GM06990 (cell line): ENCODE results near the gene KIAA0930.
A peak's percentile ranks its signal among the peaks of the same experiment; 100 is the strongest.

ENCODE experiments used
- DNase-seq: peaks from one replicate; pipeline ENCODE4 v3.0.0-alpha.2; 2011; ENCODE audit not compliant: insufficient read length; ENCODE audit errors: extremely low read depth
- H3K27me3 ChIP-seq: replicated peaks from 2 replicates; pipeline ENCODE4 v1.6.0; 2011; ENCODE audit warnings: low read length; ENCODE audit not compliant: control insufficient read depth, insufficient read depth
- H3K36me3 ChIP-seq: 2 replicates; pipeline ENCODE4 v1.5.1; 2011; ENCODE audit warnings: low read length; ENCODE audit not compliant: control insufficient read depth, insufficient read depth
- H3K4me3 ChIP-seq: replicated peaks from 2 replicates; pipeline ENCODE4 v1.5.1; 2011; ENCODE audit warnings: low read depth, mild to moderate bottlenecking, control low read depth, low read length
- TF ChIP-seq, protein P1 (sequence below): IDR thresholded peaks from 2 replicates; pipeline ENCODE4 v1.5.1; 2011; ENCODE audit warnings: low read length, control low read depth, mild to moderate bottlenecking, inconsistent platforms; ENCODE audit not compliant: insufficient read depth, poor library complexity, severe bottlenecking

The KIAA0930 gene

DNA sequence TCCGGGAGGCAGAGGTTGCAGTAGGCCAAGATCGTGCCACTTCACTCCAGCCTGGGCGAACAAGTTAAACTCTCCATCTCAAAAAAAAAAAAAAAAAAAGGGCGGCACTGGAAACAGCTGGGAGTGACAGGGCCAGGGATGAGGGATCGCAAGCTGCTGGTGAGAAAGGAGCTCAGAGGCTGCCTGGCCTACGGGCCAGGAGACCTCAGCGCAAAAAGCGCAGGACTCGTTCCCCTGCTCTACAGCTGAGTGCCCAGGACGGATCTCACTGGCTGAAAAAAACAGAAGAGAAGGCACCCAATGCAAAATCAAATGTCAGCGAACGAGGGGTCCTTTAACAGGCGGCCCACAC, 77.6 kb downstream of the KIAA0930 start:
- Histone ChIP-seq H3K4me3 (peak overlapping the region; percentile 84), H3K36me3 (peaks cover 2% of the 10 kb centered on the region; the same call in 1 of the 2 replicates), H3K27me3 (no peaks in the 10 kb centered on the region)
- no peak for DNase-seq
- TF ChIP-seq, protein P1, sequence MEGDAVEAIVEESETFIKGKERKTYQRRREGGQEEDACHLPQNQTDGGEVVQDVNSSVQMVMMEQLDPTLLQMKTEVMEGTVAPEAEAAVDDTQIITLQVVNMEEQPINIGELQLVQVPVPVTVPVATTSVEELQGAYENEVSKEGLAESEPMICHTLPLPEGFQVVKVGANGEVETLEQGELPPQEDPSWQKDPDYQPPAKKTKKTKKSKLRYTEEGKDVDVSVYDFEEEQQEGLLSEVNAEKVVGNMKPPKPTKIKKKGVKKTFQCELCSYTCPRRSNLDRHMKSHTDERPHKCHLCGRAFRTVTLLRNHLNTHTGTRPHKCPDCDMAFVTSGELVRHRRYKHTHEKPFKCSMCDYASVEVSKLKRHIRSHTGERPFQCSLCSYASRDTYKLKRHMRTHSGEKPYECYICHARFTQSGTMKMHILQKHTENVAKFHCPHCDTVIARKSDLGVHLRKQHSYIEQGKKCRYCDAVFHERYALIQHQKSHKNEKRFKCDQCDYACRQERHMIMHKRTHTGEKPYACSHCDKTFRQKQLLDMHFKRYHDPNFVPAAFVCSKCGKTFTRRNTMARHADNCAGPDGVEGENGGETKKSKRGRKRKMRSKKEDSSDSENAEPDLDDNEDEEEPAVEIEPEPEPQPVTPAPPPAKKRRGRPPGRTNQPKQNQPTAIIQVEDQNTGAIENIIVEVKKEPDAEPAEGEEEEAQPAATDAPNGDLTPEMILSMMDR, result no peak

DNA sequence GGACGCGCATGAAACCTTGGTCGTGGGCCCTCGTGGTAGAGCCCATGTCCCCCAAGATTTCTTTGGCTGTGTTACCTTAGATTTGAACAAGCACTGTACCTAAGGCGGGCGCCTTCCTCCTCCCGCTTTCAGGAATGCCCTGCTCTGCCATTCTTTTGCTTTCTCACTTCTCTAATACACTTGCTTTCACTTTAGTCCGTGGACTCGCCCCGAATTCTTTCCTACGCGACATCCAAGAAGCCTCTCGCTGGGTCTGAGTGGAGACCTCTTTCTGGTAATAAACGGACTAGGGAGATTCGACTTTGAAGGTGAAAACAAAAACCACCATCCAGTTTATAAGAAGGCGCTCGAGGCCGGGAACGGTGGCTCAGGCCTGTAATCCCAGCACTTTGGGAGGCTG, 78.2 kb downstream of the KIAA0930 start:
- no peaks in the 10 kb centered on the region for H3K27me3 ChIP-seq
- TF ChIP-seq, protein P1, result no peak
- DNase-seq, result no peak
- H3K4me3 ChIP-seq, result peak overlapping the region; percentile 84
- H3K36me3 ChIP-seq, result peaks cover 5% of the 10 kb centered on the region

DNA sequence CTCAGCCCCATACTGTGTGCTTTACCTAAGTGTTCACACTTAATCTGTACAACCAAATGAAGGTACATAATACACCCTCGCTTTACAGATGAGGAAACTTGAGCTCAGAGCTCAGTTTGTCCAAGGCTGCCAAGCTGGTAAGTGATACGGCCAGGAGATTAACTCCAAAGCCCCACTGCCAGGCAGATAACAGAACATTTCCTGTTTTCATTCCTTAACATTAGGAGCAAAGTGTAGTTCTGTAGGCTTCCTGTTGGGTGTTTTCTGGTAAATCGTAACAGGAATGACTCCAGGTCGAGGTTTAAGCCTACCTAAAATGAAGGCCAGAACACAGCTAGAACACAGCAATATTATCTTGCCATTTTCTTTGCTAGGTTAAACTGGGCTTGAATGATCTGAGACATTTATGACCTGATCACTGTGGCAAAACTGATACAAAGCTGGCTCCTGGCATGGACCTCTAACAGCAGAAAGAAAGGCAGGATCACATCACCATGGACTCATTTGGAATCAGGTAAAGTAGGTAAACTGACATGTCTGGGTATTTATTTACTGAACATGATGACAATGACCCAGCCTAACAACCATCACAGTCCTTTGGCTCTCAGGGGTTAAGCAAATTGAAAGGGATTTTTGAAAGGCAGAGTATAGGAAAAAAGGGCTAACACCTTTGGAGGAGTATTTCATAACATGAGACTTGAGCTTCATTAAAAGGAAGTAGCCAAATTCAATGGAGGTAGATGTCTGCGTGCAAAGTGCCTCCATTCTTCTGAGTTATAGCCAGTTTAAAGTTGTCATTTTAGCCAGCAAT, 80.8 kb downstream of the KIAA0930 start:
- TF ChIP-seq, protein P1, result no peak
- Histone ChIP-seq H3K4me3 (no peak overlapping the region), H3K27me3 (no peaks in the 10 kb centered on the region), H3K36me3 (peaks cover 6% of the 10 kb centered on the region)
- no peak for DNase-seq

DNA sequence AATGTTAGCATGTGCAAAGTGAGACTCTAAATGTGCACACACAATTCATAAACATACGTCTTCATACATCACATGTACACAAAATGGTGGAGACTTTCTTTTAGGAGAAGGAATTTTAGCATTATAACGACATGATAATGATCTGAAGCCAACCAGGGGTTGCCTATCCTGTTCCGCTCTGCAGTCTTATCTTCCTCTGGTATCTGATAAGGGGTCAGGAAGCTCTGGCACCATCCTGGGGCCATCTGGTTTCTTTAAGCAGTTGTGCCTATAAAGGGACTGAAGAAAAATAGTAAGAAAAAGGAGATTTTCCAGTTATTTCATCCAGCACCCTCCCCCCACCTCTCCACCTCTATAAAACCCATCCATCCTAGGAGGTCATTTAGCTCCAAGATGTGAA, 82.8 kb downstream of the KIAA0930 start:
- DNase-seq, result no peak
- Histone ChIP-seq H3K36me3 (peaks cover 6% of the 10 kb centered on the region), H3K27me3 (no peaks in the 10 kb centered on the region), H3K4me3 (no peak overlapping the region)
- TF ChIP-seq, protein P1, result no peak

DNA sequence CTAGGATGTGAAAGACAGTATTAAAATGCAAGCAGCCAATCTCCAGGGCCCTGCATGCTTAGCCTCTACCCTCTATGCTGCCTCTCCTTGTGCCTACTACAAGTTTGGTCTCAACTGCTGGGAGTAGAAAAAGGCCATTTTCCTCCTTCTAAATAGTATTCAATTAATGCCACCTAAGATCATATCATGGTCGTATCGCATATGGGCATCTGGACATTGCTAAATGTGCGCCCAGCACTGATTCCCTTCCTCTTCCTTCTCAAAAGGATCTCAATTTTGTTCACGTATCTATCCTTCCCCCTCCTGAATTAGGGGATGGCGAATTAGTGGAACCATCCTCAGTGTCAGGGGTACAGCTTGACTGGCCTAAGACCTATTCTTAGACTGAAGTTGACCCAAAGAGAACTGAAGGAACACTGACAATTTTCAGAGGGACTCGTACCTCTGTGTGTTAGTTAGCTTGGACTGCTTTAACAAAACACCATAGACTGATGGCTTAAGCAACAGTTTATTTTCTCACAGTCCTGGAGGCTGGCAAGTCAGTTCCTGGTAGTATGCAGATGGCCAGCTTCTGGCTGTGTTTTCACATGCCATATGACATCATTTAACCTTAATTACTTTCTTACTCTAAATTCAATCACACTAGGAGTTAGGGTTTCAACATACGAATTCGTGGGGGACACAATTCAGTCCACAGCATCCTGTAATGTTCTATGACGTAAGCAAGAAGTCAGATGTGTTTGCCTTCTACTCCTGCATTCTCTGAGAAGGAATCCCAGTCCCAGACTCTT, 85.4 kb downstream of the KIAA0930 start:
- H3K27me3 ChIP-seq, result no peaks in the 10 kb centered on the region
- TF ChIP-seq, protein P1, result no peak
- DNase-seq, result no peak
- H3K4me3 ChIP-seq, result no peak overlapping the region
- peaks cover 6% of the 10 kb centered on the region for H3K36me3 ChIP-seq
